Measurements from ENCODE around the gene MYDGF. TPM values are rescaled to one million over a fixed set of nuclear protein-coding genes. Genes with fewer than 3 reads are reported as not detected.
A peak's percentile ranks its signal among the peaks of the same experiment; 100 is the strongest.

Gene MYDGF
- total and polyA plus RNA-seq, 4 donors = 85.1 to 222 (median 144) TPM

DNA sequence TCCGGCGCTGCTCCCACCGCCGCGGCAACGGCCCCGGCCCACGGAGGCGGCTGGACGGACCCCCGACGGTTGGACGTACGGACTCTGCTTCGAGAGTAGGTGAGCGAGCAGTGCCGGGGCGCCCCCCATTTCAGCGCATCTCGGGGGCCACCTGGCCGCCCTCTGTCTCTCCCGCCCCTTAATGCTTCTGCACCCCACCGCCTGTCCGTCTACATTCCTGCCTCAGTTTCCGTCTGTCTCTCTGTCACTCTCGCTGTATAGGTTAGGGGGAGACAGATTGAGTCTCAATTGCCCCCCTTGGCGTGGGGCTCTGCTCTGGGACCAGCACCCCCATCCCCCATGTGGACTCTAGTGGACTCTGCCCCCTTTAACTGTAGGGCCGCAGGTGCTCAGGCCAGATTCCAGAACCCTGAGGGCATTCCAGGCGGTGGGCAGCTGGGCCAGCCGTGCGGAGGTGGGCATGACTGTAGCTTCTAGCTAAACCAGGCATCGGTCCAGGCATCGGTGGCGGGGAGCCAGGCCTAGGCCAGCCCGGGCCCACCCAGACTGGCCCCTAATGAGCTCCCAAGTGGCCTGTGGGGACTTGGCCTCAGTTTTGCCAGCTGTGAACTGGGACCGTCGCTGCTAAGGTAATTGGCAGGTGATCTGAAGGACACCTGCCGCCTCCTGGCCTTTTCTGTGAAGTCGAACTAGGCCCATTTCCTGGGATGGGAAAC lies 30.5 kb downstream of the MYDGF start (continued):
- TF ChIP-seq, protein P1, sequence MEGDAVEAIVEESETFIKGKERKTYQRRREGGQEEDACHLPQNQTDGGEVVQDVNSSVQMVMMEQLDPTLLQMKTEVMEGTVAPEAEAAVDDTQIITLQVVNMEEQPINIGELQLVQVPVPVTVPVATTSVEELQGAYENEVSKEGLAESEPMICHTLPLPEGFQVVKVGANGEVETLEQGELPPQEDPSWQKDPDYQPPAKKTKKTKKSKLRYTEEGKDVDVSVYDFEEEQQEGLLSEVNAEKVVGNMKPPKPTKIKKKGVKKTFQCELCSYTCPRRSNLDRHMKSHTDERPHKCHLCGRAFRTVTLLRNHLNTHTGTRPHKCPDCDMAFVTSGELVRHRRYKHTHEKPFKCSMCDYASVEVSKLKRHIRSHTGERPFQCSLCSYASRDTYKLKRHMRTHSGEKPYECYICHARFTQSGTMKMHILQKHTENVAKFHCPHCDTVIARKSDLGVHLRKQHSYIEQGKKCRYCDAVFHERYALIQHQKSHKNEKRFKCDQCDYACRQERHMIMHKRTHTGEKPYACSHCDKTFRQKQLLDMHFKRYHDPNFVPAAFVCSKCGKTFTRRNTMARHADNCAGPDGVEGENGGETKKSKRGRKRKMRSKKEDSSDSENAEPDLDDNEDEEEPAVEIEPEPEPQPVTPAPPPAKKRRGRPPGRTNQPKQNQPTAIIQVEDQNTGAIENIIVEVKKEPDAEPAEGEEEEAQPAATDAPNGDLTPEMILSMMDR (IDR thresholded peaks at IDR 0.05; ENCODE audit: low read depth, low read length, missing input control) = no peak
- peak; percentile 33 to 44 for TF ChIP-seq RXRA (IDR thresholded peaks at IDR 0.05)
- no peak for TF ChIP-seq GABPA (IDR thresholded peaks at IDR 0.05 in 1 of 2, conservative IDR thresholded peaks at IDR 0.05 in 1 of 2)
- peak; percentile 67 for TF ChIP-seq HNF4G (IDR thresholded peaks at IDR 0.05)
- TF ChIP-seq EGR1 (IDR thresholded peaks at IDR 0.05; ENCODE audit: low read depth in 2 of 2) = no peak
- TF ChIP-seq, protein P2, sequence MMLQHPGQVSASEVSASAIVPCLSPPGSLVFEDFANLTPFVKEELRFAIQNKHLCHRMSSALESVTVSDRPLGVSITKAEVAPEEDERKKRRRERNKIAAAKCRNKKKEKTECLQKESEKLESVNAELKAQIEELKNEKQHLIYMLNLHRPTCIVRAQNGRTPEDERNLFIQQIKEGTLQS (IDR thresholded peaks at IDR 0.05) = no peak
- no peak for TF ChIP-seq FOXA1 (IDR thresholded peaks at IDR 0.05)
- TF ChIP-seq, protein P3, sequence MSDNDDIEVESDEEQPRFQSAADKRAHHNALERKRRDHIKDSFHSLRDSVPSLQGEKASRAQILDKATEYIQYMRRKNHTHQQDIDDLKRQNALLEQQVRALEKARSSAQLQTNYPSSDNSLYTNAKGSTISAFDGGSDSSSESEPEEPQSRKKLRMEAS (IDR thresholded peaks at IDR 0.05) = no peak

DNA sequence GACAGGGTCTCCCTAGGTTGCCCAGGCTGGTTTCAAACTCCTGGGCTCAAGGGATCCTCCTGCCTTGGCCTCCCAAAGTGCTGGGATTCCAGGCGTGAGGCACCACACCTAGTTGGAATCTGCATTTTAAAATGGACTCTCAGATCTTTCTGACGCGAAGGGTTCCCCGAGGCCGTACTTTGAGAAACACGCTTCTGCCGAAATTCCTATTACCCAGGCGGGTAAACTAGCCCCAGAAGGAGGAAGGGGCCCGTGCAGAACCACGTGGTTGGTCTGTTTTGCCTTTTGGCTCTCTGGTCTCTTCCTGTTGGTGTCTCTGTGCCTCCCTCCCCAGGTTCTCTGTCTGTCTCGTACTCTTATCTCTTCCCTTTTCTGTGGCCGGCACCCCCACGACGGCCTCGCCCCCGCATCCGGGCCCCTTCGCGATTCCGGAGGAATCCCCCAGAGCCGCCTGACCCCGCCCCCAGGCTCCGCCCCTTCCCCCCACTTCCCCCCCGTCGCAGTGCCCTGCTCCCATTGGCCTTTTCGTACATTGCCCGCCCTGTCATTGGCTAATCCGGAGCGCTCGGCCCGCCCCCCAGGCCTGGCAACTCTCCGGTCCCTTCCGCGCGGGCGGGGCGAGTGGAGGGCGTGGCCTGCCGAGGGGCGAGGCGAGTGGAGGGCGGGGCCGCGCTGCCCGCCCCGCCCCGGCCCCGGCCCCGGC lies 31.2 kb downstream of the MYDGF start, which contains the start of gene TNFAIP8L1:
Gene TNFAIP8L1 (plus strand): TSS at position 689 of the 703 bp plus-strand sequence. CDS start 12,354 bp downstream, outside the sequence.
- Histone ChIP-seq H3K27ac (ENCODE audit: low read depth in 1 of 2, low read length in 2 of 2) (peak within 1 kb of the TSS; percentile 76 to 83), H3K4me1 (ENCODE audit: control insufficient read depth in 4 of 4, insufficient read depth in 4 of 4, low read length in 3 of 4) (peaks cover 4 to 31% (median 28%) of the 10 kb centered on the region in 4 donors), H3K27me3 (ENCODE audit: control insufficient read depth in 4 of 4, insufficient read depth in 4 of 4, low read length in 3 of 4) (no peaks in the 10 kb centered on the region), H3K4me3 (ENCODE audit: low read depth in 1 of 3, low read length in 3 of 3) (peak within 1 kb of the TSS; percentile 83 to 92 (median 87)), H3K36me3 (ENCODE audit: control insufficient read depth in 4 of 4, insufficient read depth in 3 of 4, low read depth in 1 of 4, low read length in 3 of 4) (no peaks in the 10 kb centered on the region), H3K9me3 (ENCODE audit: control insufficient read depth in 4 of 4, low read length in 3 of 4) (no peaks in the 10 kb centered on the region), H3K9ac (ENCODE audit: low read depth in 1 of 2, low read length in 2 of 2) (peak within 1 kb of the TSS; percentile 63 to 69)
- peak; percentile 99 for DNase-seq (ENCODE audit: low spot score)
- TF ChIP-seq NR2F2 (IDR thresholded peaks at IDR 0.05) = peak; percentile 45
- no peak for TF ChIP-seq JUND (IDR thresholded peaks at IDR 0.05)
- TF ChIP-seq, protein P3 (IDR thresholded peaks at IDR 0.05) = peak; percentile 39
- TF ChIP-seq RXRA (IDR thresholded peaks at IDR 0.05) = no peak
- peak; percentile 59 to 77 for TF ChIP-seq EGR1 (IDR thresholded peaks at IDR 0.05; ENCODE audit: low read depth in 2 of 2)
- TF ChIP-seq SP1 (IDR thresholded peaks at IDR 0.05) = peak; percentile 40
- TF ChIP-seq YY1 (IDR thresholded peaks at IDR 0.05) = peak; percentile 41
- TF ChIP-seq GABPA (IDR thresholded peaks at IDR 0.05 in 1 of 2, conservative IDR thresholded peaks at IDR 0.05 in 1 of 2) = peak in 1 of 2 donors; percentile 30
- WGBS = 2% methylated on average over 49 of the region's 49 CpGs

DNA sequence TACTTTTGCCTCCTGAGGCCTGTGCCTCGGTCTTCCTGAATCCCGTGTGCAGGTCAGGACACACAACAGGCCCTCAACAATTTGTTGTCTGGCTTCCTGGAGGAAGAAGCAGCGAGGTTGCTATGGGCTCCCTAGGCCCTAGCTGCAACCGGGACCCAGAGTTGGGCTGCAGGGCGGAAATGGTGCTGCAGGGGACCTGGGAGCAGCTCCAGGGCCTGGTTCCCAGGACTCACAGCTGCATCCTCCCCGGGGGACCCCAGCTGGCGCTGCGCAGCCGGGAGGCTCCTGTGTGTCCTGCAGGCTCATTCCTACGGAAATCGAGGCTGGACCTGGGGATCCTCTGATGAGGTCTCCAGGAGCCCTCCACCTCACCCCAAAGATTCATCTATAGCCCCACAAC lies 31.8 kb downstream of the MYDGF start:
- Histone ChIP-seq H3K9ac (ENCODE audit: low read depth in 1 of 2, low read length in 2 of 2) (no peak overlapping the region), H3K4me3 (ENCODE audit: low read depth in 1 of 3, low read length in 3 of 3) (no peak overlapping the region), H3K9me3 (ENCODE audit: control insufficient read depth in 4 of 4, low read length in 3 of 4) (no peaks in the 10 kb centered on the region), H3K36me3 (ENCODE audit: control insufficient read depth in 4 of 4, insufficient read depth in 3 of 4, low read depth in 1 of 4, low read length in 3 of 4) (no peaks in the 10 kb centered on the region), H3K4me1 (ENCODE audit: control insufficient read depth in 4 of 4, insufficient read depth in 4 of 4, low read length in 3 of 4) (peaks cover 4 to 35% (median 29%) of the 10 kb centered on the region in 4 donors), H3K27ac (ENCODE audit: low read depth in 1 of 2, low read length in 2 of 2) (no peak overlapping the region), H3K27me3 (ENCODE audit: control insufficient read depth in 4 of 4, insufficient read depth in 4 of 4, low read length in 3 of 4) (no peaks in the 10 kb centered on the region)
- DNase-seq (ENCODE audit: low spot score) = no peak
- no peak for TF ChIP-seq RAD21 (IDR thresholded peaks at IDR 0.05)
- no peak for TF ChIP-seq TAF1 (conservative IDR thresholded peaks at IDR 0.05)
- no peak for TF ChIP-seq GABPA (IDR thresholded peaks at IDR 0.05 in 1 of 2, conservative IDR thresholded peaks at IDR 0.05 in 1 of 2)
- TF ChIP-seq, protein P3 (IDR thresholded peaks at IDR 0.05) = no peak
- WGBS = 75% methylated on average over 11 of the region's 11 CpGs

All from liver (tissue), 9 donors.